Osteocyte (in vitro differentiated cells): Measurements from ENCODE around the gene ATCAY. TPM values are rescaled to one million over a fixed set of nuclear protein-coding genes. Genes with fewer than 3 reads are reported as not detected.
"Not testable (repeated sequence)": the region's sequence is repeated elsewhere in the genome, so short reads cannot be mapped to it uniquely, and the experiment has no call there.

Experiments used
- DNase-seq: peaks from one replicate; pipeline ENCODE4 v3.0.0; 2021; ENCODE audit warnings: mixed read lengths; ENCODE audit not compliant: unreplicated experiment; ENCODE audit errors: extremely low spot score
- H3K27ac Mint-ChIP-seq: one replicate; pipeline ENCODE4 v1.8.0; 2021; ENCODE audit warnings: mild to moderate bottlenecking, mixed read lengths; ENCODE audit not compliant: unreplicated experiment
- H3K27me3 Mint-ChIP-seq: one replicate; pipeline ENCODE4 v1.8.0; 2021; ENCODE audit warnings: mixed read lengths; ENCODE audit not compliant: unreplicated experiment
- H3K36me3 Mint-ChIP-seq: one replicate; pipeline ENCODE4 v1.8.0; 2021; ENCODE audit warnings: mixed read lengths; ENCODE audit not compliant: unreplicated experiment
- H3K4me1 Mint-ChIP-seq: one replicate; pipeline ENCODE4 v1.8.0; 2021; ENCODE audit warnings: mixed read lengths; ENCODE audit not compliant: unreplicated experiment
- H3K4me3 Mint-ChIP-seq: one replicate; pipeline ENCODE4 v1.8.0; 2021; ENCODE audit warnings: mild to moderate bottlenecking, moderate library complexity, mixed read lengths; ENCODE audit not compliant: unreplicated experiment
- H3K9me3 Mint-ChIP-seq: one replicate; pipeline ENCODE4 v1.8.0; 2021; ENCODE audit warnings: mixed read lengths; ENCODE audit not compliant: unreplicated experiment
- CTCF ChIP-seq: fragments of 200-600 bp; sonication (generic); IDR thresholded peaks from 2 replicates; pipeline ENCODE4 v1.5.0; 2021; ENCODE audit warnings: antibody characterized with exemption, mild to moderate bottlenecking, moderate library complexity
- total RNA-seq: library from RNA; stranded (reverse); gene quantifications from 2 replicates; pipeline ENCODE4 v1.2.1, GENCODE V29; 2021

Gene ATCAY
- total RNA-seq, 1 donor from 2014 or later = not detected

GRCh38 chr19:3936506-3937442, 56.3 kb downstream of the ATCAY start:
- no peak overlapping the region for H3K4me3 Mint-ChIP-seq
- H3K27me3 Mint-ChIP-seq = peaks cover 14% of the 10 kb centered on the region
- peaks cover under 1% of the 10 kb centered on the region for H3K36me3 Mint-ChIP-seq
- no peak for TF ChIP-seq CTCF
- no peak for DNase-seq
- no peaks in the 10 kb centered on the region for H3K9me3 Mint-ChIP-seq
- no peaks in the 10 kb centered on the region for H3K4me1 Mint-ChIP-seq
- no peak overlapping the region for H3K27ac Mint-ChIP-seq

DNA sequence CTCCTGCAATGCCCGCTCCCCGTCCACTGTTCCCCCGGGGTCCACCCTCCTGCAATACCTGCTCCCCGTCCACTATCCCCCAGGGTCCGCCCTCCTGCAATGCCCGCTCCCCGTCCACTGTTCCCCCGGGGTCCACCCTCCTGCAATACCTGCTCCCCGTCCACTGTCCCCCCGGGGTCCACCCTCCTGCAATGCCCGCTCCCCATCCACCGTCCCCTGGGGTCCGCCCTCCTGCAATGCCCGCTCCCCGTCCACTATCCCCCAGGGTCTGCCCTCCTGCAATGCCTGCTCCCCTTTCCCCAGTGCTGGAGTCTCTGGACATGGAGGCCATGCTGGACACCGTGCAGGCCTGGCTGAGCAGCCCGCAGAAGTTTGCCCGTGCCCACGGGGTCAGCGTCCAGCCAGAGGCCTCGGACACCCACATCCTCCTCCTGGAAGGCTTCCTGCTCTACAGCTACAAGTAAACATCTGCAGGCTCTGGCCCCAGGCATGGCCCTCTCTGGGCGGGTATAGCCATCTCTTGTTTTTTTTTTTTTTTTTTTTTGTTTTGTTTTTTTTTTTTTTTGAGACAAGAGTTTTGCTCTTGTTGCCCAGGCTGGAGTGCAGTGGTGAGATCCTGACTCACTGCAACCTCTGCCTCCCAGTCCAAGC, 57.9 kb downstream of the ATCAY start:
- not testable (repeated sequence) for H3K4me3 Mint-ChIP-seq, DNase-seq, H3K27ac Mint-ChIP-seq, H3K9me3 Mint-ChIP-seq, H3K36me3 Mint-ChIP-seq, H3K4me1 Mint-ChIP-seq, H3K27me3 Mint-ChIP-seq

- H3K4me3 Mint-ChIP-seq = no peak overlapping the region
- DNase-seq = no peak
- no peak overlapping the region for H3K27ac Mint-ChIP-seq
- no peaks in the 10 kb centered on the region for H3K27me3 Mint-ChIP-seq
- TF ChIP-seq CTCF = no peak
- no peaks in the 10 kb centered on the region for H3K36me3 Mint-ChIP-seq
- no peaks in the 10 kb centered on the region for H3K9me3 Mint-ChIP-seq
- no peaks in the 10 kb centered on the region for H3K4me1 Mint-ChIP-seq
Observed at GRCh38 chr19:3942790-3943409, 62.4 kb downstream of the ATCAY start.

- Mint-ChIP-seq H3K4me1 (no peaks in the 10 kb centered on the region), H3K27me3 (no peaks in the 10 kb centered on the region), H3K9me3 (no peaks in the 10 kb centered on the region), H3K27ac (no peak overlapping the region), H3K36me3 (no peaks in the 10 kb centered on the region), H3K4me3 (no peak overlapping the region)
- DNase-seq = no peak
- no peak for TF ChIP-seq CTCF
Observed at GRCh38 chr19:3944018-3944721, 63.7 kb downstream of the ATCAY start.

GRCh38 chr19:3945838-3946237, 65.4 kb downstream of the ATCAY start:
- no peak for TF ChIP-seq CTCF
- Mint-ChIP-seq H3K4me1 (no peaks in the 10 kb centered on the region), H3K36me3 (no peaks in the 10 kb centered on the region), H3K27ac (no peak overlapping the region), H3K27me3 (no peaks in the 10 kb centered on the region), H3K4me3 (no peak overlapping the region), H3K9me3 (no peaks in the 10 kb centered on the region)
- no peak for DNase-seq

DNA sequence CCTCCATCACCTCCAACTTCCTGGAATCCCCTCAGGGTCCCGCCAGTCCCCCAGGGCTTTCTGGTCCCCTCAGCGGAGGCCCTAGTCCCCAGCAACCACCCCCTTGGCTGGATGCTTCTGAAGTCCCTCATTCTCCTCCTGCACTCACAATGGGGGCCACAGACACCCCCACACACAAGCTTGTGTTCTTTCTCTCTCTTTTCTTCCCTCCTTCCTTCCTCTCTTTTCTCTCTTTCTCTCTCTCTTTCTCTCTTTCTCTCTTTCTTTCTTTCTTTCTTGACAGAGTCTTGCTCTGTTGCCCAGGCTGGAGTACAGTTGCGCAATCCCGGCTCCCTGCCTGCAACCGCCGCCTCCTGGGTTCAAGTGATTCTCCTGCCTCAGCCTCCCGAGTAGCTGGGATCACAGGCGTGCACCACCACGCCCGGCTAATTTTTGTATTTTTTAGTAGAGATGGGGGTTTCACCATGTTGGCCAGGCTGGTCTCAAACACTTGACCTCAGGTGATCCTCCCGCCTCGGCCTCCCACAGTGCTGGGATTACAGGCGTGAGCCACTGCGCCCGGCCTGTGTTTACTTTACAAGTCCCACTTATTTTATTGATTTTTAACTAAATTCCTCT, 66.9 kb downstream of the ATCAY start:
- not testable (repeated sequence) for H3K27ac Mint-ChIP-seq, H3K27me3 Mint-ChIP-seq, H3K4me1 Mint-ChIP-seq, H3K9me3 Mint-ChIP-seq, H3K4me3 Mint-ChIP-seq, DNase-seq, H3K36me3 Mint-ChIP-seq
